ENCODE data around the gene TOMM5.

The TOMM5 gene

GRCh38 chr9:37639841-37640240, 47.4 kb upstream of the TOMM5 start:
- H4K20me1 ChIP-seq (ENCODE audit: insufficient read depth, low read length, poor library complexity, severe bottlenecking), result no peaks in the 10 kb centered on the region
- H3K36me3 ChIP-seq (ENCODE audit: insufficient read depth, low read length), result no peaks in the 10 kb centered on the region
- H3K4me2 ChIP-seq (ENCODE audit: low read depth, low read length, poor library complexity, severe bottlenecking), result no peak overlapping the region
- peaks cover 9% of the 10 kb centered on the region for H3K27me3 ChIP-seq (ENCODE audit: insufficient read depth, low read length, poor library complexity, severe bottlenecking)
- no peaks in the 10 kb centered on the region for H3K9me2 ChIP-seq (replicated peaks; ENCODE audit: low read depth, low read length)
- no peak overlapping the region for H3K4me3 ChIP-seq (ENCODE audit: low read length, poor library complexity, severe bottlenecking)
- H3F3A ChIP-seq (ENCODE audit: low read depth), result no peaks in the 10 kb centered on the region
- H3K9me3 ChIP-seq (ENCODE audit: insufficient read depth, low read depth, low read length), result no peaks in the 10 kb centered on the region
- no peaks in the 10 kb centered on the region for H3K4me1 ChIP-seq (ENCODE audit: insufficient read depth, low read length, poor library complexity, severe bottlenecking)
- no peak overlapping the region for H2AFZ ChIP-seq (ENCODE audit: low read length)
- H3K79me2 ChIP-seq (ENCODE audit: insufficient read depth, low read length), result no peaks in the 10 kb centered on the region
- no peak for TF ChIP-seq EZH2phosphoT487 (IDR thresholded peaks at IDR 0.05; ENCODE audit: borderline replicate concordance)
- no peak for TF ChIP-seq CTCF (conservative IDR thresholded peaks at IDR 0.05; ENCODE audit: low read length)
- H3K9ac ChIP-seq (ENCODE audit: low read depth, low read length, poor library complexity, severe bottlenecking), result no peak overlapping the region

GRCh38 chr9:37639109-37639762, 46.8 kb upstream of the TOMM5 start:
- H3K9ac ChIP-seq (ENCODE audit: low read depth, low read length, poor library complexity, severe bottlenecking), result no peak overlapping the region
- H3K79me2 ChIP-seq (ENCODE audit: insufficient read depth, low read length), result no peaks in the 10 kb centered on the region
- H3K9me2 ChIP-seq (replicated peaks; ENCODE audit: low read depth, low read length), result no peaks in the 10 kb centered on the region
- no peak for TF ChIP-seq EZH2phosphoT487 (IDR thresholded peaks at IDR 0.05; ENCODE audit: borderline replicate concordance)
- H3K4me3 ChIP-seq (ENCODE audit: low read length, poor library complexity, severe bottlenecking), result no peak overlapping the region
- no peak overlapping the region for H2AFZ ChIP-seq (ENCODE audit: low read length)
- no peaks in the 10 kb centered on the region for H4K20me1 ChIP-seq (ENCODE audit: insufficient read depth, low read length, poor library complexity, severe bottlenecking)
- no peaks in the 10 kb centered on the region for H3K36me3 ChIP-seq (ENCODE audit: insufficient read depth, low read length)
- no peaks in the 10 kb centered on the region for H3F3A ChIP-seq (ENCODE audit: low read depth)
- H3K4me2 ChIP-seq (ENCODE audit: low read depth, low read length, poor library complexity, severe bottlenecking), result no peak overlapping the region
- H3K27me3 ChIP-seq (ENCODE audit: insufficient read depth, low read length, poor library complexity, severe bottlenecking), result peaks cover 9% of the 10 kb centered on the region
- H3K9me3 ChIP-seq (ENCODE audit: insufficient read depth, low read depth, low read length), result no peaks in the 10 kb centered on the region
- no peaks in the 10 kb centered on the region for H3K4me1 ChIP-seq (ENCODE audit: insufficient read depth, low read length, poor library complexity, severe bottlenecking)

- H3K9me3 ChIP-seq (ENCODE audit: insufficient read depth, low read depth, low read length), result no peaks in the 10 kb centered on the region
- no peak overlapping the region for H3K9ac ChIP-seq (ENCODE audit: low read depth, low read length, poor library complexity, severe bottlenecking)
- no peaks in the 10 kb centered on the region for H4K20me1 ChIP-seq (ENCODE audit: insufficient read depth, low read length, poor library complexity, severe bottlenecking)
- H3K9me2 ChIP-seq (replicated peaks; ENCODE audit: low read depth, low read length), result no peaks in the 10 kb centered on the region
- H3K4me2 ChIP-seq (ENCODE audit: low read depth, low read length, poor library complexity, severe bottlenecking), result no peak overlapping the region
- no peak overlapping the region for H3K4me3 ChIP-seq (ENCODE audit: low read length, poor library complexity, severe bottlenecking)
- H3F3A ChIP-seq (ENCODE audit: low read depth), result no peaks in the 10 kb centered on the region
- peaks cover 9% of the 10 kb centered on the region for H3K27me3 ChIP-seq (ENCODE audit: insufficient read depth, low read length, poor library complexity, severe bottlenecking)
- TF ChIP-seq CTCF (conservative IDR thresholded peaks at IDR 0.05; ENCODE audit: low read length) (no peak), EZH2phosphoT487 (IDR thresholded peaks at IDR 0.05; ENCODE audit: borderline replicate concordance) (no peak)
- H3K4me1 ChIP-seq (ENCODE audit: insufficient read depth, low read length, poor library complexity, severe bottlenecking), result no peaks in the 10 kb centered on the region
- no peaks in the 10 kb centered on the region for H3K36me3 ChIP-seq (ENCODE audit: insufficient read depth, low read length)
- H3K79me2 ChIP-seq (ENCODE audit: insufficient read depth, low read length), result no peaks in the 10 kb centered on the region
- no peak overlapping the region for H2AFZ ChIP-seq (ENCODE audit: low read length)
These were observed 44.4 kb upstream of the TOMM5 start for GRCh38 chr9:37636511-37637448.
